PFSK-1 (cell line): ENCODE results near the gene CTCF.

ENCODE experiments used
- FOXP2 ChIP-seq: optimal IDR thresholded peaks from 2 replicates; pipeline ENCODE3; 2011; ENCODE audit warnings: borderline replicate concordance, control low read depth, inconsistent platforms; ENCODE audit not compliant: insufficient read depth; ENCODE audit errors: extremely low read length, extremely low read depth
- POLR2AphosphoS5 ChIP-seq: IDR thresholded peaks from 2 replicates; pipeline ENCODE4 v1.6.1; 2012; ENCODE audit warnings: low read depth, mild to moderate bottlenecking, control low read depth, low read length, moderate library complexity
- SIN3A ChIP-seq: IDR thresholded peaks from 2 replicates; pipeline ENCODE4 v1.6.1; 2012; ENCODE audit warnings: mild to moderate bottlenecking, low read length, moderate library complexity, borderline replicate concordance; ENCODE audit not compliant: insufficient read depth
- TAF1 ChIP-seq: IDR thresholded peaks from 2 replicates; pipeline ENCODE4 v1.6.1; 2012; ENCODE audit warnings: low read length, control low read depth, borderline replicate concordance; ENCODE audit not compliant: insufficient read depth
- TF ChIP-seq, protein P1 (sequence below), 2 experiments: IDR thresholded peaks; 2 replicates each; pipeline versions ENCODE4 v1.6.1 to v1.8.0; 2011 to 2012; ENCODE audit warnings: low read depth in 2 of 2, low read length in 2 of 2, control low read depth in 1 of 2, inconsistent platforms in 1 of 2, mild to moderate bottlenecking in 1 of 2, moderate library complexity in 1 of 2; ENCODE audit not compliant: insufficient read depth in 1 of 2

The CTCF gene

DNA sequence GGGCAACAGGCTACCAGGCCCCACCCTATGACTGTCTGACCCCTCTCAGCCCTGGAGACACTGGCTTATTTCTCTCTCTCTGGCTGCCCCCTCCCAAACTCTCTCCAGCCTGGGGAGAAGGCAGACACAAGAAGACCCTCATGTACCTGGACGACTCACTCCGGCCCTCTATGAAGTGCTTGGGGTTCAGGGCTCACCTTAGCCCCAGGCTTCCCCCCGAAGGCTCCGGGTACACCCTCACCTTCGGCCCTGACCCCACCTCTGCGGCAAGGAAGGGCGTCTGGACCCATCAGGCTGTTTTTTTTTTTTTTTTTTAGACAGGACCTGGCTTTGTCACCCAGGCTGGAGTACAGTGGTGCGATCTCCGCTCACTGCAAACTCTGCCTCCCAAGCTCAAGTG is 81.7 kb downstream of the CTCF start:
- TF ChIP-seq POLR2AphosphoS5 (no peak), TAF1 (no peak), SIN3A (no peak), FOXP2 (no peak)
- TF ChIP-seq, protein P1, sequence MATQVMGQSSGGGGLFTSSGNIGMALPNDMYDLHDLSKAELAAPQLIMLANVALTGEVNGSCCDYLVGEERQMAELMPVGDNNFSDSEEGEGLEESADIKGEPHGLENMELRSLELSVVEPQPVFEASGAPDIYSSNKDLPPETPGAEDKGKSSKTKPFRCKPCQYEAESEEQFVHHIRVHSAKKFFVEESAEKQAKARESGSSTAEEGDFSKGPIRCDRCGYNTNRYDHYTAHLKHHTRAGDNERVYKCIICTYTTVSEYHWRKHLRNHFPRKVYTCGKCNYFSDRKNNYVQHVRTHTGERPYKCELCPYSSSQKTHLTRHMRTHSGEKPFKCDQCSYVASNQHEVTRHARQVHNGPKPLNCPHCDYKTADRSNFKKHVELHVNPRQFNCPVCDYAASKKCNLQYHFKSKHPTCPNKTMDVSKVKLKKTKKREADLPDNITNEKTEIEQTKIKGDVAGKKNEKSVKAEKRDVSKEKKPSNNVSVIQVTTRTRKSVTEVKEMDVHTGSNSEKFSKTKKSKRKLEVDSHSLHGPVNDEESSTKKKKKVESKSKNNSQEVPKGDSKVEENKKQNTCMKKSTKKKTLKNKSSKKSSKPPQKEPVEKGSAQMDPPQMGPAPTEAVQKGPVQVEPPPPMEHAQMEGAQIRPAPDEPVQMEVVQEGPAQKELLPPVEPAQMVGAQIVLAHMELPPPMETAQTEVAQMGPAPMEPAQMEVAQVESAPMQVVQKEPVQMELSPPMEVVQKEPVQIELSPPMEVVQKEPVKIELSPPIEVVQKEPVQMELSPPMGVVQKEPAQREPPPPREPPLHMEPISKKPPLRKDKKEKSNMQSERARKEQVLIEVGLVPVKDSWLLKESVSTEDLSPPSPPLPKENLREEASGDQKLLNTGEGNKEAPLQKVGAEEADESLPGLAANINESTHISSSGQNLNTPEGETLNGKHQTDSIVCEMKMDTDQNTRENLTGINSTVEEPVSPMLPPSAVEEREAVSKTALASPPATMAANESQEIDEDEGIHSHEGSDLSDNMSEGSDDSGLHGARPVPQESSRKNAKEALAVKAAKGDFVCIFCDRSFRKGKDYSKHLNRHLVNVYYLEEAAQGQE (IDR thresholded peaks at IDR 0.05; ENCODE audit: insufficient read depth in 1 of 2, low read depth in 2 of 2, low read length in 2 of 2) = no peak

DNA sequence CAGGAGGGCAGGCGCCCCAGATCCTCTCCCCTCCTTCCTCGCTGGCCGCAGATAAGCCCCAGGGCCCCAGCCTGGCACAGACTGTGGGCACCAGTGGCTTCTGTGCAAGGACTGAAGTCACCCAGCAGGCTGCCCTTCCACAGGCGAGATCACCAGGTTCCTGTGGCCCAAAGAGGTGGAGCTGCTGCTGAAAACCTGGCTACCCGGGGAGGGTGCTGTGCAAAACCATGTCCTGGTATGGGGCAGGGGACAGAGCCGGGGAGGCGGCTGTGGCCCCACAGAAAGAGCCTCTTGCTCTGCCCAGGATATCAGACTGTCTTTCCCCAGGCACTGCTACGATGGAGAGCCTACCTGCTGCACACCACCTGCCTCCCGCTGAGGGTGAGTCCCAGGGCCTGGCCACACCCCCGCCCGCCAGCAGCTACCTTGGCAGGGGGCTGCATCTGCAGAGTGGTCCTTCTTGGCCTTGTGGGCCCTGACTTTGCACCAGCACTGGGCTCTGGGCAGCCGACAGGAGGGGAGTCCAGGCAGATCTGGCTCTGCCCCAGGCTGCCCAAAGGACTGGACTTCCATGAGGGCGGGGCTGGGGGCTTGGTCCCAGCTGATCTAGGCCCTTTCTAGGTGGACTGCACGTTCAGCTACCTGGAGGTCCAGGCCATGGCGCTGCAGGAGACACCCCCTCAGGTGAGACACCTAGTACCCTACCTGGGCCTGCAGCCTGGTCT is 83.2 kb downstream of the CTCF start:
- TF ChIP-seq SIN3A (no peak), POLR2AphosphoS5 (no peak), FOXP2 (no peak), TAF1 (no peak)
- TF ChIP-seq, protein P1 (IDR thresholded peaks at IDR 0.05; ENCODE audit: insufficient read depth in 1 of 2, low read depth in 2 of 2, low read length in 2 of 2) = no peak

DNA sequence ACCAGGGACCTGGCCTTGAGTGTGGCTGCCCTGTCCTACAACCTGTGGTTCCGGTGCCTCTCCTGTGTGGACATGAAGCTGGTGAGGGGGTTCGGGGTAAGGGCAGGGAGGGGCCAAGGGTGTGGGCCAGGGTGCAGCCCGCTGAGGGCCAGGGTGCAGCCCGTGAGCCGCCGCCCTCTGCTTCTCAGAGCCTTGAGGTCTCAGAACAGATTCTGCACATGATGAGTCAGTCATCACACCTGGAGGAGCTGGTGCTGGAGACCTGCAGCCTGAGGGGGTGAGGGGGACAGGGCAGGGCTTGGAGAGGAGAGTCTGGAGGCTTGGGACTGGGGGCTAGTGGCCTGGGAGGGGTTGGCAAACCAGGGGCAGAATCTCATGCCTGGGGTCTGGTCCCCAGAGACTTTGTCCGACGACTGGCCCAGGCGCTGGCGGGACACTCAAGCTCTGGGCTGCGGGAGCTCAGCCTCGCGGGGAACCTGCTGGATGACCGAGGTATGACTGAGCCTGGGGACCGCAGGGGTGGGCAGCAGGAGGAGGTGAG is 84.9 kb downstream of the CTCF start:
- TF ChIP-seq TAF1 = no peak
- no peak for TF ChIP-seq SIN3A
- TF ChIP-seq FOXP2 = no peak
- TF ChIP-seq POLR2AphosphoS5 = no peak
- TF ChIP-seq, protein P1 (IDR thresholded peaks at IDR 0.05; ENCODE audit: insufficient read depth in 1 of 2, low read depth in 2 of 2, low read length in 2 of 2) = no peak

DNA sequence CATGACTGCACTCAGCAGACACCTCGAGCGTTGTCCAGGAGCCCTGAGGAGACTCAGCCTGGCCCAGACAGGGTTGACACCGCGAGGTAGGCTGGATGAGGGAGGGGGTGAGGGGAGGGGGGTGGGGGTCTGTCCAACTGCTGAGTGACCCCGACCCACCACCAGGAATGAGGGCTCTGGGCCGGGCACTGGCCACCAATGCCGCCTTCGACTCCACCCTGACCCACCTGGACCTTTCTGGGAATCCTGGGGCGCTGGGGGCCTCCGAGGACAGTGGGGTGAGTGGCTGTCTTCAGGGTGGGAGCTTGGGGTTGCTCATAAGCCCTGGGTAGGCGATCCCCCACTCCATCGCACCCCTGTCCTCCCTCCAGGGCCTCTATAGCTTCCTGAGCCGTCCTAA is 85.4 kb downstream of the CTCF start:
- no peak for TF ChIP-seq FOXP2
- no peak for TF ChIP-seq POLR2AphosphoS5
- TF ChIP-seq SIN3A = no peak

DNA sequence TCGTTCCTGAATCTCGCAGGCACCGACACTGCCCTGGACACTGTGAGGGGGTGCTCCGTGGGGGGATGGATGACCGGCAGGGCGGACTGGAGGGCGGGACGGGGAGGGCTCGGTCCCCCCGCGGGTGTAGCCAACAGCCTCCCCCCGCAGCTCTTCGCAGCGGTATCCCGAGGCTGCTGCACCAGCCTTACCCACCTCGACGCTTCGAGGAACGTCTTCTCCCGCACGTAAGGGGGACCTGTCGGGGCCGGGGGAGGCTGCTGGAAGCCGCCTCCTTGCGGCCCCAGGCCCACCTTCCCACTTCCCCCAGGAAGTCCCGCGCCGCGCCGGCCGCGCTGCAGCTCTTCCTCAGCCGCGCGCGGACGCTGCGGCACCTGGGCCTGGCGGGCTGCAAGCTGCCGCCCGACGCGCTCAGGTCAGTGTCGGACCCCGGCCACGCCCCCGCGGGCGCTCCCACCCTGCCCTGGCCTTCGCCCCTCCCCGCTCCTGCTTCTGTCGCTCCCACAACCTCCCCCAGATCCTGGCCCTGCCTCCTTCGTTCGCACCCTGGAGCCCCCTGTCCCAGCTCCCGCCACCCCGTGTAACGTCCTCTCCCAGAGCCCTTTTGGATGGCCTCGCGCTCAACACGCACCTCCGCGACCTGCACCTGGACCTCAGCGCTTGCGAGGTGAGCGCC is 85.9 kb downstream of the CTCF start:
- TF ChIP-seq FOXP2 (no peak), SIN3A (no peak), TAF1 (no peak), POLR2AphosphoS5 (no peak)
- TF ChIP-seq, protein P1 (IDR thresholded peaks at IDR 0.05; ENCODE audit: insufficient read depth in 1 of 2, low read depth in 2 of 2, low read length in 2 of 2) = no peak
